Measurements from ENCODE around the gene TAX1BP1.

The TAX1BP1 gene

DNA sequence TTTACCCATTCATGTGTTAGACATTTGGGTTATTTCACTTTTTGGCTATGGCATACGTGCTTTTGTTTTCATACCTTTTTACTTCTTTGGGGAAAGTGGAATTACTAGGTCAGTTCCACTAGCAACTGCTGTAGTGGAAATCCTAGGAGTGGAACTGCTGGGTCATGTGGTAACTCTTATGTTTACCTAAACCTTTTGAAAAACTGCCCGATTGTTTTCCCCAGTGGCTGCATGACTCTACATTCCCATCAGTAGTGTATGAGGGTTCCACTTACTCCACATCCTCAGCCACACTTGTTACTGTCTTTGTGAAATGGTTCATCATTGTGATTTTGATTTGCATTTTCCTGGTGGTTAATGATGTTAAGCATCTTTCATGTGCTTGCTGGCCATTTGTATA, 82.3 kb downstream of the TAX1BP1 start:
- TF ChIP-seq CTCF (IDR thresholded peaks at IDR 0.05; ENCODE audit: low read depth, low read length): no peak
- no peak overlapping the region for H3K4me3 ChIP-seq (ENCODE audit: low read depth, low read length)

DNA sequence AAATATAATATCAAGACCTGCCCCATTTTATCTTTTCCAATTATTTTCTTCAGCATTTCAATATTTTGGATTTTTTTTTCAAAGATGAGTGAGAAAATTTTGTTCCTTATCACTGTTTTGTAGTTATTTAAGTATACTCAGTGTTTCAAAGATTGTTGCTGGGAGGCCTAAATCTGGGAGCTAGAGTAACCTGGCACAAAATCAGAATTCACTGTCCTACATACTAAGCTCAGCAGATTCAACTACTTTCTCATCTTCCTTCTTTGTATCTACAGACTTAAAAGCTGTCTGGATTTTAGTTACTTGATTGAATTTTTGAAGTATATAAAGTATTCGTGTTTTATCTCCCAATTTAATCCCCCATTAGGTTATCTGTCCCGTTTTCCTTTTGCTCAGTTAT, 85.9 kb downstream of the TAX1BP1 start:
- no peak overlapping the region for H3K4me3 ChIP-seq (ENCODE audit: low read depth, low read length)
- TF ChIP-seq CTCF (IDR thresholded peaks at IDR 0.05; ENCODE audit: low read depth, low read length): no peak

- no peak overlapping the region for H3K4me3 ChIP-seq (ENCODE audit: low read depth, low read length)
- TF ChIP-seq CTCF (IDR thresholded peaks at IDR 0.05; ENCODE audit: low read depth, low read length): no peak
Measured at GRCh38 chr7:27826357-27826756, 86.4 kb downstream of the TAX1BP1 start.

GRCh38 chr7:27834179-27834921, 94.4 kb downstream of the TAX1BP1 start:
- TF ChIP-seq CTCF (IDR thresholded peaks at IDR 0.05; ENCODE audit: low read depth, low read length): no peak
- no peak overlapping the region for H3K4me3 ChIP-seq (ENCODE audit: low read depth, low read length)

- no peak for TF ChIP-seq CTCF (IDR thresholded peaks at IDR 0.05; ENCODE audit: low read depth, low read length)
Measured at GRCh38 chr7:27835376-27835775, 95.4 kb downstream of the TAX1BP1 start.

GRCh38 chr7:27836536-27836935, 96.6 kb downstream of the TAX1BP1 start:
- no peak overlapping the region for H3K4me3 ChIP-seq (ENCODE audit: low read depth, low read length)
- no peak for TF ChIP-seq CTCF (IDR thresholded peaks at IDR 0.05; ENCODE audit: low read depth, low read length)

More at GRCh38 chr7:27835376-27835775, 95.4 kb downstream of the TAX1BP1 start:
- H3K4me3 ChIP-seq (ENCODE audit: low read depth, low read length): no peak overlapping the region

DNA sequence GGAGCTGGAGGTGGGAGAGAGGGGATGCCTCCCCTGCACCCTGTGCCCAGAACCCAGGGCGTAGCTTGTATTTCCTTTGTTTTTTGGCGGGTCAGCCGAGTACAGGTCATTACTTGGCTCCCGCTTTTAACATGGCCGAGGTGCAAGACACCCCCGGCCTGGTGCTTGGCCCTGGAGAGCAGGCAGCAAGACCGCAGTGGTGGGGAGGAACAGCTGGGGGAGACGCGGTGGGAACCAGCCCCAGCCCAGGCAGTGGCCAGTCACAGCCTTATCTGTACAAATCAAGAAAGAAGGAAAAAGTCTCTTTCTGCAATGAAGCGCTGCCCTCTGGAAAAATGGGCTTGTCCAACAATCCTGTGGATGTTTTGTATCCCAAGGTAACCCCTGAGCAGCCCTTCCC, 99.1 kb downstream of the TAX1BP1 start:
- no peak for TF ChIP-seq CTCF (IDR thresholded peaks at IDR 0.05; ENCODE audit: low read depth, low read length)
- no peak overlapping the region for H3K4me3 ChIP-seq (ENCODE audit: low read depth, low read length)
